Panc1 (cell line): ENCODE results near the gene TRIM75.

Experiments
- CTCF ChIP-seq: fragments of 450-650 bp; IDR thresholded peaks from 2 replicates; pipeline ENCODE4 v1.5.1; 2017; ENCODE audit warnings: mild to moderate bottlenecking
- POLR2AphosphoS5 ChIP-seq: IDR thresholded peaks from 2 replicates; pipeline ENCODE4 v1.6.1; 2012; ENCODE audit warnings: mild to moderate bottlenecking, low read depth, low read length, moderate library complexity
- SIN3A ChIP-seq: IDR thresholded peaks from 2 replicates; pipeline ENCODE4 v1.6.1; 2012; ENCODE audit warnings: low read depth, mild to moderate bottlenecking, low read length, moderate library complexity, borderline replicate concordance; ENCODE audit not compliant: insufficient read depth

GRCh38 chr4:165077034-165077578 is 23.4 kb downstream of the TRIM75 start:
- no peak for TF ChIP-seq CTCF
- no peak for TF ChIP-seq SIN3A
- TF ChIP-seq POLR2AphosphoS5, result no peak
